ENCODE results near the gene ITPR1. TPM values are rescaled to one million over a fixed set of nuclear protein-coding genes. Genes with fewer than 3 reads are reported as not detected.

The ITPR1 gene
- total and polyA plus RNA-seq, 10 of the 15 experiments (the other 5 are each of a cell fraction or from before 2014, with no cell fraction given): 12.2 to 239 (median 28.4) TPM

DNA sequence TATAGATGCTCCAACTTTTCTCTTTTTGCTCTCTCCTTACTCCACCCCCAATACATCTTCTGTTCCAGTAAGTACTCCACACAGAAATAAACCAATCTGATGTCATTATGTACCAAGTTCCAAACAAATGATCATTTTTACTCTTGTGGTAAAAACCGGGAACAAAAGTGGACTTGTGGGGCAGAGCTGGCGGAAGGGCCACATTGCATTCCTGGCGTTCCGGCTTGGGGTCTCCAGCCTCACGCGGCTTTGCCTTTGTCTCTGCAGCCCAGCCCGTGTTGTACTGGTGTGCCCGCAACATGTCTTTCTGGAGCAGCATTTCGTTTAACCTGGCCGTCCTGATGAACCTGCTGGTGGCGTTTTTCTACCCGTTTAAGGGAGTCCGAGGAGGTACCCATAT, 301.6 kb downstream of the ITPR1 start (continued):
- TF ChIP-seq CEBPZ (IDR thresholded peaks at IDR 0.05; ENCODE audit: low read depth, low read length) (no peak), ZNF217 (IDR thresholded peaks at IDR 0.05) (no peak), NFXL1 (IDR thresholded peaks at IDR 0.05; ENCODE audit: borderline replicate concordance) (no peak), FOS (IDR thresholded peaks at IDR 0.05; ENCODE audit: borderline replicate concordance, extremely low read depth, insufficient read length) (no peak)
- TF ChIP-seq, protein P1, sequence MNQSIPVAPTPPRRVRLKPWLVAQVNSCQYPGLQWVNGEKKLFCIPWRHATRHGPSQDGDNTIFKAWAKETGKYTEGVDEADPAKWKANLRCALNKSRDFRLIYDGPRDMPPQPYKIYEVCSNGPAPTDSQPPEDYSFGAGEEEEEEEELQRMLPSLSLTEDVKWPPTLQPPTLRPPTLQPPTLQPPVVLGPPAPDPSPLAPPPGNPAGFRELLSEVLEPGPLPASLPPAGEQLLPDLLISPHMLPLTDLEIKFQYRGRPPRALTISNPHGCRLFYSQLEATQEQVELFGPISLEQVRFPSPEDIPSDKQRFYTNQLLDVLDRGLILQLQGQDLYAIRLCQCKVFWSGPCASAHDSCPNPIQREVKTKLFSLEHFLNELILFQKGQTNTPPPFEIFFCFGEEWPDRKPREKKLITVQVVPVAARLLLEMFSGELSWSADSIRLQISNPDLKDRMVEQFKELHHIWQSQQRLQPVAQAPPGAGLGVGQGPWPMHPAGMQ (IDR thresholded peaks at IDR 0.05; ENCODE audit: borderline replicate concordance): no peak

- no peaks in the 10 kb centered on the region for H3K27me3 ChIP-seq (replicated peaks in 1 of 2; ENCODE audit: control insufficient read depth in 2 of 2, insufficient read depth in 2 of 2, low read length in 1 of 2)
- ChIA-PET RAD21 (ENCODE audit: unreplicated experiment) (interaction anchor here (0.9 to 2.2 kb wide), 4 partner anchors 11 to 84 kb away, joined by 3 to 7 read pairs (median 6); no protein-coding TSS in a partner anchor), SMC1A (ENCODE audit: uncharacterized antibody, unreplicated experiment) (interaction anchor here (0.6 to 2.8 kb wide), 12 partner anchors 14 to 262 kb away, joined by 3 to 19 read pairs (median 4); no protein-coding TSS in a partner anchor), CTCF (interaction anchor here (0.7 to 3.5 kb wide), 5 partner anchors 34 to 463 kb away, joined by 3 to 19 read pairs (median 4); no protein-coding TSS in a partner anchor), POLR2A (interaction anchor here (1.0 kb wide), 1 partner anchor 18 kb away, joined by 3 read pairs; no protein-coding TSS in a partner anchor)
- H3K79me2 ChIP-seq (ENCODE audit: control insufficient read depth, insufficient read depth, low read length): no peaks in the 10 kb centered on the region
- H3K4me2 ChIP-seq (ENCODE audit: control insufficient read depth, insufficient read depth): no peak overlapping the region
- in situ Hi-C loops (cut with MboI) (no loop called here), intact Hi-C loops (cut with micrococcal nuclease; ENCODE audit: unreplicated experiment) (no loop called here)
- no peak overlapping the region for H3K27ac ChIP-seq (ENCODE audit: control insufficient read depth, insufficient read depth)
- no peak overlapping the region for H3K4me3 ChIP-seq
- WGBS (ENCODE audit: insufficient coverage, insufficient replicate concordance, low lambda C conversion rate, missing lambda C conversion rate): 89% methylated on average over 7 of the region's 7 CpGs
- H3K9me3 ChIP-seq (replicated peaks; ENCODE audit: control insufficient read depth, insufficient read depth, low read length): no peaks in the 10 kb centered on the region
- H4K20me1 ChIP-seq (ENCODE audit: control insufficient read depth, insufficient read depth): no peaks in the 10 kb centered on the region
- ATAC-seq (no peak), FAIRE-seq (no peak), DNase-seq (ENCODE audit: low read depth, low spot score) (no peak)
- H3K9ac ChIP-seq (ENCODE audit: control insufficient read depth, insufficient read depth, low read length): no peak overlapping the region
- H3K36me3 ChIP-seq (ENCODE audit: control insufficient read depth in 2 of 2, insufficient read depth in 2 of 2, low read length in 1 of 2): peaks cover 11 to 17% of the 10 kb centered on the region in 2 experiments
- no TSS peak for BruUV-seq (replicated peaks)
- H2AFZ ChIP-seq (ENCODE audit: control insufficient read depth, low read depth, low read length): no peak overlapping the region
- no peaks in the 10 kb centered on the region for H3K4me1 ChIP-seq (ENCODE audit: control insufficient read depth, insufficient read depth, low read length)
- TF ChIP-seq JUNB (IDR thresholded peaks at IDR 0.05): no peak
- no peak for TF ChIP-seq ZNF217 (IDR thresholded peaks at IDR 0.05)
- no peak for TF ChIP-seq YY1 (IDR thresholded peaks at IDR 0.05; ENCODE audit: low read depth, low read length)
- no peak for TF ChIP-seq KAT2A (conservative IDR thresholded peaks at IDR 0.05; ENCODE audit: control insufficient read depth, low read depth, low read length)
- TF ChIP-seq ZNF207 (IDR thresholded peaks at IDR 0.05; ENCODE audit: borderline replicate concordance): no peak
- TF ChIP-seq MTA2 (IDR thresholded peaks at IDR 0.05; ENCODE audit: low read depth): no peak
- TF ChIP-seq, protein P2, sequence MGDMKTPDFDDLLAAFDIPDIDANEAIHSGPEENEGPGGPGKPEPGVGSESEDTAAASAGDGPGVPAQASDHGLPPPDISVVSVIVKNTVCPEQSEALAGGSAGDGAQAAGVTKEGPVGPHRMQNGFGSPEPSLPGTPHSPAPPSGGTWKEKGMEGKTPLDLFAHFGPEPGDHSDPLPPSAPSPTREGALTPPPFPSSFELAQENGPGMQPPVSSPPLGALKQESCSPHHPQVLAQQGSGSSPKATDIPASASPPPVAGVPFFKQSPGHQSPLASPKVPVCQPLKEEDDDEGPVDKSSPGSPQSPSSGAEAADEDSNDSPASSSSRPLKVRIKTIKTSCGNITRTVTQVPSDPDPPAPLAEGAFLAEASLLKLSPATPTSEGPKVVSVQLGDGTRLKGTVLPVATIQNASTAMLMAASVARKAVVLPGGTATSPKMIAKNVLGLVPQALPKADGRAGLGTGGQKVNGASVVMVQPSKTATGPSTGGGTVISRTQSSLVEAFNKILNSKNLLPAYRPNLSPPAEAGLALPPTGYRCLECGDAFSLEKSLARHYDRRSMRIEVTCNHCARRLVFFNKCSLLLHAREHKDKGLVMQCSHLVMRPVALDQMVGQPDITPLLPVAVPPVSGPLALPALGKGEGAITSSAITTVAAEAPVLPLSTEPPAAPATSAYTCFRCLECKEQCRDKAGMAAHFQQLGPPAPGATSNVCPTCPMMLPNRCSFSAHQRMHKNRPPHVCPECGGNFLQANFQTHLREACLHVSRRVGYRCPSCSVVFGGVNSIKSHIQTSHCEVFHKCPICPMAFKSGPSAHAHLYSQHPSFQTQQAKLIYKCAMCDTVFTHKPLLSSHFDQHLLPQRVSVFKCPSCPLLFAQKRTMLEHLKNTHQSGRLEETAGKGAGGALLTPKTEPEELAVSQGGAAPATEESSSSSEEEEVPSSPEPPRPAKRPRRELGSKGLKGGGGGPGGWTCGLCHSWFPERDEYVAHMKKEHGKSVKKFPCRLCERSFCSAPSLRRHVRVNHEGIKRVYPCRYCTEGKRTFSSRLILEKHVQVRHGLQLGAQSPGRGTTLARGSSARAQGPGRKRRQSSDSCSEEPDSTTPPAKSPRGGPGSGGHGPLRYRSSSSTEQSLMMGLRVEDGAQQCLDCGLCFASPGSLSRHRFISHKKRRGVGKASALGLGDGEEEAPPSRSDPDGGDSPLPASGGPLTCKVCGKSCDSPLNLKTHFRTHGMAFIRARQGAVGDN (IDR thresholded peaks at IDR 0.05): no peak
- no peak for TF ChIP-seq CHD1 (IDR thresholded peaks at IDR 0.05; ENCODE audit: low read depth, low read length)
Observed at GRCh38 chr3:4795905-4796304, 302.8 kb downstream of the ITPR1 start.

Data from GM12878 (cell line).